ENCODE data around the gene MDP1.
"Not testable (repeated sequence)": the region's sequence is repeated elsewhere in the genome, so short reads cannot be mapped to it uniquely, and the experiment has no call there.

Gene MDP1

DNA sequence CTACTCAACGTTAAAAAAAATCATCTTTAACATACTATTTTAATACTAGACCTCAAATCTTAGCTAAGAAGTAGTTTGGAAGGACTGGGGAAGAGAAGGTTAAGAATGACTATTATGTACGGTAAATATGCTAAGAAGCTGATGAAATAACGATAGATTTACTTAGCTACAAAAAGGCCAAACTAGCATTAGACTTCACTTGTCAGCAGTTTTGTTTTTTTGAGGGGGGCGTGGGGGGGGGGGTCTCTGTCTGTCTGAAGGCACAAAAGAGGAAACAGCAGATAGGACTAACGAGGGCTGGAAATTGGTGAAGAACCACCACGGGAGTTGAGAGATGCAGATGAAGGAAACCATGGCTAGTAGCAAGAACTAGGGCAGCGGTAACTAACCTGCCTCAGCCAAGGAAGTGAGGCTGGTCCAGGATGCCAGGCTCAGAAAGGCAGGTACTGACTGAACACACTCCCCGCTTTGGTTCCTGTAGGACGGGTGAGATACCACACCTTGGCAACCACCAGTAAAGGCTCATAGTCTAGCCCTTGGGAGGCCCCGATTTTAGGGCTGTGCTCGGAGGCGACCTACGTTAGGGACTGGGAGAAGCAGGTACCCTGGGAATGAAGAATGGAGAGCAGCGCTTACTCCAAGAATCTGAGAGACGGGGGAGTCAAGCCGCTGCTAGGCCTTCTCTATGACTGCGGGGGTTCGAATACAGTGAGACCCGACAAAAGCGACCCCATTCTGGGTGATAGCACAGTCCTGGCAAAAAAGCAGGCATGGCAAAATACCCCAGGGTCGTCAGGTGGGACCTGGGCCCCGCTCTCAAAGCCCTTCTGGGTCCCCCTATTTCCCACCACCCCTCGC is 15.6 kb upstream of the MDP1 start:
- peak in 1 of 2 donors; percentile 38 for DNase-seq

GRCh38 chr14:24228902-24229301 is 13.0 kb upstream of the MDP1 start:
- DNase-seq: no peak

GRCh38 chr14:24226473-24226872 is 10.6 kb upstream of the MDP1 start:
- no peak for DNase-seq

- no peak for DNase-seq
These were observed 8.8 kb upstream of the MDP1 start for GRCh38 chr14:24224618-24225071.

DNA sequence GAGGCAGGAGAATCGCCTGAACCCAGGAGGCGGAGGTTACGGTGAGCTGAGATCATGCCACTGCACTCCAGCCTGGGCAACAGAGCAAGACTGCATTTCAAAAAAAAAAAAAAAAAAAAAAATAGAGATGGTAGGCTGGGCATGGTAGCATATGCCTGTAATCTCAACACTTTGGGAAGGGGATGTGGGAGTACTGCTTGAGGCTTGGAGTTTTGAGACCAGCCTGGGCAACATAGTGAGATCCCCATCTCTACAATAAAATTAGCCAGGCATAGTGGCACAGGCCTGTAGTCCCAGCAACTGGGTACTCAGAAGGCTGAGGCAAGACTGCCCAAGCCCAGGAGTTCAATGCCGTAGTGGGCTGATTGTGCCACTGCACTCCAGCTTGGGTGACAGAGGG is 7.1 kb upstream of the MDP1 start:
- DNase-seq: not testable (repeated sequence)

- DNase-seq: no peak
These were observed 3.7 kb upstream of the MDP1 start for GRCh38 chr14:24219521-24219920.

- DNase-seq: no peak
These were observed 3.2 kb upstream of the MDP1 start for GRCh38 chr14:24219080-24219479.

DNA sequence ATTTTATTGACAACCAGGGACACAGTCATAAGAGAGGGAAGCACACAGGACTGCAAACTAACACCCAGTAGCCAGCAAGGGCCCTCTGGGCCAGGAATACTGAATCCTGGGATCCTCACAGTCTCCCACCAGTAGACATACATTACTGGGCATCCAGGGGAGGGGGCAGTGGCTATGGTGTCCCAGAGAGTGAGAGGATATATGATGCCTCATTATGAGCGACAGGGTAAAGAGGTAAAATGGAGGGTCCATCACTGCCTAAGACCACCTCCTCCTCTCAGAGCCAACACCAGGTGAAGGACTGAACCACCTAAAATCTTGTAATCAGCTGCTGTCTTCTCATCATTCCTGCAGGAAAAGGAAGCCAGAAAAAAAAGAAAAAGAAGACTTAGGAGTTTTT is 1.0 kb upstream of the MDP1 start:
- not testable (repeated sequence) for DNase-seq

DNA sequence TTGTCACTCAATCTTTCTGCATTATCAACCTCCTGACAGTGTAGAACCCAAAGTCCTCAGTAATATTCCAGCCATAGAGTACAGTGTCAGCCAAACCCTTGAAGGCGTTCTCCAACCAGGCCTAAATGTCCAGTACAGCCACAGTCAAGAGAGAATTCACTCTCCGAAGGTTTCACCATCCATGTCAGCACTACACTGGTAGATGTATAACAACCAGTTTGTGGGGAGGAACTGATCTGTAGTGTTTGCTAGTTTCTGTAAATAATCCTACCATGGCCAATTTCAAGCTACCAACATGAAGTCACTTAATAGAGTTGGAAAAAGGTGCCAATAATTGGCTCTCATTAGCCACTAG is 456 bp upstream of the MDP1 start:
- DNase-seq: no peak

GRCh38 chr14:24213866-24214662 is 1.8 kb downstream of the MDP1 start:
- no peak for DNase-seq

DNA sequence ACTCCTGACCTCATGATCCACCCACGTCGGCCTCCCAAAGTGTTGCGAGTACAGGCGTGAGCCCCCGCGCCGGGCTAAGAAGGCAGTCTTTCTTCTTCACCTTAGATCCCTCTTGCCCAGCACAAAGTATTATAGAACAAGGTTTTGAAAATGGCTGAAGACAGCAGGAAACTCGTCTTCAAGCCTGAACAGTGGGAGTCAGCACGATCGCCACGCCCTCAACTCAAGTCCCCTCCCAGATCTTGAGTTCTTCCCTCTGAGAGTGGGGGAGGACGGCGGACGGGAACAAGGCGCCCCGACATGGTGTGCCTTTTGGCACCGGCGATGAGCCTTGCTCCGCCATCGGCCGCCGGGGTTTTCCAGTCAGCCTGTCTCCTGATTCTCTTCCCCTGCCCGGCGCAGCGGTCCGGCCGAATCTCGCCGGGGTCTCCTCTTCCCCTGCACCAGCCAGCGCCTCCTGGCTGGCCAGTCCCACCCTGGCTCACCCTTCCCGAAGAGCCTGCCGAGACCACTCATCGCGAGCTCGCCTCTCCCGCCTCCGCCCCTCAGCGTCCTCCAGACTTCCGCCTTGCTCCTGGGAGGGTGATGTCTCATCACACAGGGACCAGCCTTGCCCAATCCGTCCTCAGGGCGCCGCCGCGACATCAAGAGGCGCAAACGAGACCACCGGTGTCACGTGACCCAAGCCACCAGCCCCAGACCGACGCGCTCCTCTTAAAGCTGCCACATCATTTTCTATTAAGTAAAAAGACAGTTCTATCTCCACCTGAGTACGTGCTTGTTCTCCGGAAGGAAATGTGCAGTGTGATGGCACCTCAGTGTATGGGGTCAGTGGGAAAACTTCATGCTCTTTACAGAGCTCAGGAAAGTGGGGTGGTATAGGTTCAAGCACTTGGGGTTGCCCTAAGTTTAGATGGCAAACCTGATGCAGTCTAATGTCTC is 2.7 kb downstream of the MDP1 start, which contains the start of gene CHMP4A:
CHMP4A (minus strand) TSS at position 565 of the 942 bp plus-strand sequence; CDS start at position 516, 49 bp downstream.
- peak; percentile 97 to 98 for DNase-seq

GRCh38 chr14:24211311-24211710 is 4.6 kb downstream of the MDP1 start:
- no peak for DNase-seq

DNA sequence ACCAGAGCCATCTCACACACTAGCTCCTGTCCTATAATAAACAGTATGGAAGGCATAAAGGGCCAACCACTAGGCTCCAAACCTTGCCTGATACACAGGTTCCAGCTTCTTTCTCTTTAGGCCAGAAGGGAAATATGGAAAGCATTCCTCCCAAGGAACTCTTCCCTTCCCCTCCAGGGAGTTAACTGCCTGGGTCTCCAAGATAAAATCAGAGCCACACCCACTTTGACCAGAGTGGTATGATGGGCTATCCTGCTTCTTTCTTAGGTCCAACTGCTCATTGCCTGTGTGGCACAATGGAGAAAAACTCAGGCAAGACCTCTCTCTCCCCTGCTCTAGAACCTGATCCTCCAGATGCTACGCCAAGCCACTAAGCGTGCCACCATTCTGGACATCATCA is 8.2 kb downstream of the MDP1 start:
- no peak for DNase-seq

DNA sequence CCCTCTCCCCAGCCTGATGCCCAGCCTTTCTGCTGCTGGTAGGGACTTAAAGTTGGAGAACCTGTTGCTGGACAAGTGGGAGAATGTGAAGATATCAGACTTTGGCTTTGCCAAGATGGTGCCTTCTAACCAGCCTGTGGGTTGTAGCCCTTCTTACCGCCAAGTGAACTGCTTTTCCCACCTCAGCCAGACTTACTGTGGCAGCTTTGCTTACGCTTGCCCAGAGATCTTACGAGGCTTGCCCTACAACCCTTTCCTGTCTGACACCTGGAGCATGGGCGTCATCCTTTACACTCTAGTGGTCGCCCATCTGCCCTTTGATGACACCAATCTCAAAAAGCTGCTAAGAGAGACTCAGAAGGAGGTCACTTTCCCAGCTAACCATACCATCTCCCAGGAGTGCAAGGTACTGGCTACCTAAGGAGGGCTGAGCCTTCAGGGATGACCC is 8.7 kb downstream of the MDP1 start:
- DNase-seq: peak in 1 of 2 donors; percentile 37

- DNase-seq: no peak
These were observed 9.4 kb downstream of the MDP1 start for GRCh38 chr14:24206260-24207103.

DNA sequence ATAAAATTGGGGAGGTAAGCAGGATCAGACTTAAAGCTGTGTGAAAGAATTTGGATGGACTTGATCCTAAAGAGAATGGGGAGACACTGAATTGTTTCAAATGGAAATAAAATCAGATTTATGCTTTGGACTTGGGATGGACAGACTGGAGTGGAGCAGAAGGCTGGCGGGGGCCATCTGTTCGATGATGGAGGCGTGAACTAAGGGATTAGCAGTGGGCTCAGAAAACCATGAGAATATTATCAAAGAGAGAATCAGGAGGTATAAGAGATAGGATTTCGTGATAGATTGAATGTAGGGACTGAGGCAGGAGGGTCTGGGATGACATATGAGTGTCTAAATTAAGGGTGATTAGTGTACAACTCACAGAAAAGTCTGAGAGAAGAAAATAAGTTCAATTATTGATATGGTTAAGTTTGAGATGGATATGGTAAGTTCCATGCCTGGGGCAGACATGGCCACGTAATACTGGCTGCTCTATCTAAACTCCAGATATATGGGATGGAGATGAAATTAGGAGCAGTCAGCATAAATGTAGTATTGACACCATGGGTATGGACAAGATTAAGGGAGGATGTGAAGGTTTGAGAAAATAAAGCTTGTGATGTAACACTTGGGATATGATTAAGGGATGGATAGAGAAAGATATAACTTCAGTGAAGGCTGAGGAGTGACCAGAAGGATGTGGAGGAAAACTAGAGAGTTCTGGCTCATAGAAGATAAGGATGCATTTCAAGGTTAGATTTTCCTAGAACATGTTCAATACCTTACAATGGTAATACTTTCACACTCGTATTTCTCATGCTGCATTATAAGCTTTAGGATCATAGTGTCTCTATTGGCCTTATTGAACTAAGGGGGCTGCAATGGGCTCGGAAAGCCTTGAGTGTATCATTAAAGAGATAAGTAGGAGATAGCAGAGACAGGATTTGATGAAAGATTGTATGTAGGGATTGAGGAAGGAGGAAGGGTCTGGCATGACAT is 11.4 kb downstream of the MDP1 start:
- no peak for DNase-seq

DNA sequence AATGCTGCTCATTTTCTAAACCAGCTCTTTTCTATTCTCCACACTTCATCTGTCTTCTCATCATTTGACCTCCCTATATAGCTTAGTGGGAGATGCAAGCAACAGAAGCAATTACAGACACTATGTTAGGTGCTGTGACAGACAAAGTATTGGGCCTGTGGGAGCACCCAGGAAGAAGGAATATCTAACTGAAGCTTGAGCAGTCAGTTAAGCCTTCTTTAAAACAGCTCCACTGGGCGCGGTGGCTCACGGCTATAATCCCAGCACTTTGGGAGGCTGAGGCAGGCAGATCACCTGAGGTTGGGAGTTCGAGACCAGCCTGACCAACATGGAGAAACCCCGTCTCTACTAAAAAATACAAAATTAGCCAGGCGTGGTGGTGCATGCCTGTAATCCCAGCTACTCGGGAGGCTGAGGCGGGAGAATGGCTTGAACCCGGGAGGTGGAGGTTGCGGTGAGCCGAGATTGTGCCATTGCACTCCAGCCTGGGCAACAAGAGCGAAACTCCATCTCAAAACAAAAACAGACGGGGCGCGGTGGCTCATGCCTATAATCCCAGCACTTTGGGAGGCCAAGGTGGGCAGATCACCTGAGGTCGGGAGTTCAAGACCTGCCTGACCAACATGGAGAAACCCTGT is 12.5 kb downstream of the MDP1 start:
- not testable (repeated sequence) for DNase-seq

DNA sequence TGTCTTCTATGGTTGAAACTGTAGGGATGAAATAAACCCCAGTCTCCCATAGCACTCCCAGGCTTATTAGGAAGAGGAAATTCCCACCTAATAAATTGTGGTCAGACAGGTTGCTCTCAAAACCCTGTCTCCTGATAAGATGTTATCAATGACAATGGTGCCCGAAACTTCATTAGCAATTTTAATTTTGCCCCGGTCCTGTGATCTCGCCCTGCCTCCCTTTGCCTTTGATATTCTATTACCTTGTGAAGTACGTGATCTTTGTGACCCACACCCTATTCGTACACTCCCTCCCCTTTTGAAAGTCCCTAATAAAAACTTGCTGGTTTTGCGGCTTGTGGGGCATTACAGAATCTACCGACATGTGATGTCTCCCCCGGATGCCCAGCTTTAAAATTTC is 13.3 kb downstream of the MDP1 start:
- not testable (repeated sequence) for DNase-seq

DNA sequence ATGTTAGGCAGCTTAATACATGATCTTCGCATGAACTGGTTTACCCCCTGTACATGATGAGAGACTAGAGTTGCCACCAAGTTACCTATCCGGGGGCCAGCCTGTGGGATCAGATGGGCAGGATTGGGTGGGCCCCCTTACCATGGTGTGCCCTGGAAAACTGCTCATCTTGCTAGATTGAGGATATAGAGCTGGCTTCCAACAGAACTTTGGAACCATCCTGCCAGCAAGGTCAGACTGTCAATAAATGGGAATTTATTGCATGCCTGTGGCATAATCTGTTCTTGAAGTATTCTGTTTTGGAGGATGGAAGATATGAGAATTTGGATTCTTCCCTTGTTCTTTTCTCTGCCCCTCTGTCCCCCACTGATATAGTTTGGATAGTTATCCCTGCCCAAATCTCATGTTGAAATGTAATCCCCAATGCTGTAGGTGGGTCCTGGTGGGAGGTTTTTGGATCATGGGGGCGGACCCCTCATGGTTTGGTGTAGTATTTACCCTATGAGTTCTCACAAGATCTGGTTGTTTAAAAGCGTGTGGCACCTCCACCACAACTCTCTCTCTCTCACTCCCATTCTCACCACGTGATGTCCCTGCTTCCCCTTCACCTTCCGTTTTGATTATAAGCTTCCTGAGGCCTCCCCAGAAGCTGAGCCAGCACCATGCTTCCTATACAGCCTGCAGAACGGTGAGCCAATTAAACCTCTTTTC is 16.9 kb downstream of the MDP1 start:
- DNase-seq: no peak

Measured in CD4-positive, alpha-beta T cell treated with Interleukin-4 for 1 hour (primary cell).